K562 (cell line): Measurements from ENCODE around the gene ACTRT3. TPM values are rescaled to one million over a fixed set of nuclear protein-coding genes. Genes with fewer than 3 reads are reported as not detected.
A peak's percentile ranks its signal among the peaks of the same experiment; 100 is the strongest.

Experiments used
- ATAC-seq: fragments of 200-7000 bp; cut with Tn5 transposase; 3 replicates; pipeline ENCODE4 v1.9.1; 2020; ENCODE audit warnings: moderate library complexity
- BruUV-seq: library from RNA; stranded (reverse); fragments of 400-500 nt; replicated peaks from 2 replicates; lab custom pipeline; 2021; lab: Mats Ljungman, UMichigan
- CTCF ChIA-PET: fragments of 300-600 bp; formaldehyde crosslinking; extraction: SDS; loops from one replicate; lab custom pipeline; 2021; ENCODE audit warnings: low intra/inter-chr PET ratio; lab: Yijun Ruan, JAX
- POLR2A ChIA-PET: fragments of 300-600, 350-650 bp; sonication (Branson Sonifier 250); formaldehyde crosslinking; extraction: SDS; loops from one replicate; lab custom pipeline; 2021; ENCODE audit warnings: antibody characterized with exemption, inconsistent platforms; lab: Yijun Ruan, JAX
- DNase-seq, 4 experiments: peaks; one replicate each; pipeline versions ENCODE4 v3.0.0 to v3.0.0-alpha.2; 2011 to 2018; ENCODE audit warnings: low spot score in 3 of 4, mixed read lengths in 3 of 4; ENCODE audit errors: extremely low read depth in 1 of 4
- FAIRE-seq: peaks from 2 replicates; lab custom pipeline; 2011; peaks lifted over from hg19 to GRCh38; lab: Jason Lieb, UNC
- H2AFZ ChIP-seq: 2 replicates; pipeline ENCODE4 v1.6.0; 2011; ENCODE audit warnings: low read depth, low read length, control low read depth, inconsistent platforms
- H3K27ac ChIP-seq: fragments of 200-600 bp; 3 replicates; pipeline ENCODE4 v1.8.0; 2011; ENCODE audit warnings: low read depth, mild to moderate bottlenecking, control low read depth, inconsistent platforms, low read length, moderate library complexity, mixed read lengths; ENCODE audit errors: extremely low read depth
- H3K27me3 ChIP-seq, 2 experiments: fragments of 300-600 bp in 1 of 2; 2 replicates in 1 of 2; 3 replicates in 1 of 2; pipeline versions ENCODE4 v1.6.0 to v1.8.0; 2011; ENCODE audit warnings: inconsistent platforms in 2 of 2, low read length in 2 of 2, mild to moderate bottlenecking in 1 of 2, mixed read lengths in 1 of 2, moderate library complexity in 1 of 2; ENCODE audit not compliant: control insufficient read depth in 2 of 2, insufficient read depth in 2 of 2
- H3K36me3 ChIP-seq: fragments of 300-600 bp; 3 replicates; pipeline ENCODE4 v1.8.0; 2011; ENCODE audit warnings: mild to moderate bottlenecking, low read length, inconsistent platforms; ENCODE audit not compliant: control insufficient read depth, insufficient read depth
- H3K4me1 ChIP-seq, 2 experiments: fragments of 200-600 bp in 1 of 2; replicated peaks in 1 of 2; 2 replicates in 1 of 2; 3 replicates in 1 of 2; pipeline versions ENCODE4 v1.5.1 to v1.8.0; 2011; ENCODE audit warnings: inconsistent platforms in 2 of 2, low read length in 2 of 2, mild to moderate bottlenecking in 1 of 2, mixed read lengths in 1 of 2, moderate library complexity in 1 of 2; ENCODE audit not compliant: control insufficient read depth in 2 of 2, insufficient read depth in 2 of 2
- H3K4me2 ChIP-seq: 2 replicates; pipeline ENCODE4 v1.6.1; 2011; ENCODE audit warnings: low read length, control low read depth, inconsistent platforms, mixed read lengths; ENCODE audit not compliant: insufficient read depth
- H3K4me3 ChIP-seq: fragments of 200-600 bp; sonication (generic), shearing (Covaris generic); 2 replicates; pipeline ENCODE4 v1.5.1; 2016; ENCODE audit warnings: control low read depth, inconsistent platforms
- H3K79me2 ChIP-seq: fragments of 200-600 bp; 3 replicates; pipeline ENCODE4 v1.8.0; 2011; ENCODE audit warnings: low read length, inconsistent platforms; ENCODE audit not compliant: control insufficient read depth, insufficient read depth
- H3K9ac ChIP-seq, 2 experiments: 2 replicates each; pipeline versions ENCODE4 v1.6.0 to v1.6.1; 2011; ENCODE audit warnings: low read depth in 2 of 2, low read length in 2 of 2, control low read depth in 1 of 2, inconsistent platforms in 1 of 2, mild to moderate bottlenecking in 1 of 2, mixed read lengths in 1 of 2; ENCODE audit not compliant: insufficient read depth in 1 of 2
- H3K9me1 ChIP-seq: one replicate; pipeline ENCODE4 v1.6.0; 2011; ENCODE audit warnings: inconsistent platforms, mild to moderate bottlenecking, low read length, moderate library complexity; ENCODE audit not compliant: control insufficient read depth, insufficient read depth
- H3K9me3 ChIP-seq: replicated peaks from 2 replicates; pipeline ENCODE4 v1.5.1; 2011; ENCODE audit warnings: low read depth, low read length, inconsistent platforms; ENCODE audit not compliant: control insufficient read depth, insufficient read depth
- H4K20me1 ChIP-seq: replicated peaks from 2 replicates; pipeline ENCODE4 v1.6.1; 2011; ENCODE audit warnings: low read length, inconsistent platforms, mixed read lengths; ENCODE audit not compliant: control insufficient read depth, insufficient read depth
- AFF1 ChIP-seq, 2 experiments: fragments of 450-650 bp; IDR thresholded peaks; 2 replicates each; pipeline ENCODE4 v1.6.1; 2018; ENCODE audit warnings: mild to moderate bottlenecking in 2 of 2, low read depth in 1 of 2; ENCODE audit not compliant: partially characterized antibody in 2 of 2
- C11orf30 ChIP-seq: fragments of 450-650 bp; IDR thresholded peaks from 2 replicates; pipeline ENCODE4 v1.6.1; 2016; ENCODE audit warnings: low read depth, mild to moderate bottlenecking
- HNRNPL ChIP-seq: fragments of 200-400 bp; formaldehyde crosslinking; IDR thresholded peaks from 2 replicates; pipeline ENCODE4 v1.6.1; 2017; ENCODE audit warnings: low read depth, mild to moderate bottlenecking, low read length
- IRF1 ChIP-seq: sonication (generic); formaldehyde crosslinking; IDR thresholded peaks from 2 replicates; pipeline ENCODE4 v1.8.0; 2022; ENCODE audit warnings: missing genetic modification reagents, mild to moderate bottlenecking, borderline replicate concordance
- MAFF ChIP-seq: IDR thresholded peaks from 2 replicates; pipeline ENCODE4 v1.6.1; 2012; ENCODE audit warnings: low read length, improper control_type of control experiment
- MAFG ChIP-seq: fragments of 450-650 bp; conservative IDR thresholded peaks from 2 replicates; pipeline ENCODE4 v1.6.1; 2016; ENCODE audit warnings: missing genetic modification characterization, missing compliant biosample characterization
- NR2C1 ChIP-seq, 2 experiments: fragments of 450-650 bp; IDR thresholded peaks; 2 replicates each; pipeline ENCODE4 v1.6.1; 2017; ENCODE audit warnings: mild to moderate bottlenecking in 2 of 2, antibody characterized with exemption in 1 of 2, inconsistent platforms in 1 of 2, missing compliant biosample characterization in 1 of 2, missing genetic modification characterization in 1 of 2
- SIN3B ChIP-seq: fragments of 450-650 bp; IDR thresholded peaks from 2 replicates; pipeline ENCODE4 v1.6.1; 2017; ENCODE audit warnings: low read depth, mild to moderate bottlenecking, moderate library complexity
- SPI1 ChIP-seq: IDR thresholded peaks from 2 replicates; pipeline ENCODE4 v1.6.1; 2011; ENCODE audit warnings: low read depth, low read length, control low read depth, borderline replicate concordance
- ZNF133 ChIP-seq: fragments of 250-450 bp; sonication (Bioruptor Pico); IDR thresholded peaks from 2 replicates; pipeline ENCODE4 v1.4.0; 2020; ENCODE audit warnings: mild to moderate bottlenecking
- ZNF316 ChIP-seq: fragments of 450-650 bp; IDR thresholded peaks from 2 replicates; pipeline ENCODE4 v1.6.1; 2016
- ZNF384 ChIP-seq: IDR thresholded peaks from 2 replicates; pipeline ENCODE4 v1.6.1; 2012; ENCODE audit warnings: low read depth, low read length, improper control_type of control experiment
- WGBS: fragments of 100-300 bp; shearing (Covaris generic); methylation state at CpG from one replicate; pipeline ENCODE4 v1.1.6; 2016; ENCODE audit warnings: low coverage, mixed read lengths; ENCODE audit not compliant: insufficient coverage; ENCODE audit errors: missing lambda C conversion rate; 5-methylcytosine and 5-hydroxymethylcytosine counted together
- in situ Hi-C: fragments of 300-500 bp; cut with MboI; formaldehyde crosslinking; loops from 4 replicates; pipeline ENCODE4 v1.15.0; 2018; ENCODE audit warnings: inconsistent platforms, mixed read lengths
- intact Hi-C: fragments of 100-400 bp; cut with micrococcal nuclease; formaldehyde crosslinking; loops from 2 replicates; pipeline ENCODE4 v1.14.2; 2022
- polyA plus RNA-seq, 8 experiments: library from polyadenylated mRNA; depleted of rRNA in 4 of 8; stranded (reverse) in 5 of 8; unstranded in 3 of 8; fragments of >200 nt; fragmentation: Nextera tagmentation in 2 of 8; fragmentation: Illumina TruSeq in 1 of 8; extraction: Ambion mirVana in 2 of 8; extraction: Trizol in 1 of 8; gene quantifications; 2 replicates each; pipeline versions ENCODE4 v1.2.1 to v1.2.3, GENCODE V29; 2011 to 2014; ENCODE audit warnings: inconsistent platforms in 1 of 8, missing spikeins in 1 of 8
- total RNA-seq, 7 experiments: library from RNA; depleted of rRNA in 6 of 7; stranded (reverse); fragments of >200 nt in 6 of 7; fragmentation: Illumina TruSeq in 2 of 7; extraction: Trizol in 2 of 7; gene quantifications; 2 replicates each; pipeline versions ENCODE4 v1.2.1 to v1.2.3, GENCODE V29; 2011 to 2021; ENCODE audit warnings: low replicate concordance in 1 of 7

ACTRT3 gene
- total and polyA plus RNA-seq, 9 of the 15 experiments (the other 6 are each of a cell fraction or from before 2014, with no cell fraction given): 0.06 to 0.11 (median 0.07) TPM; not detected in 5

- no peaks in the 10 kb centered on the region; the same call in 1 of the 2 replicates for H3K9me3 ChIP-seq
- CTCF ChIA-PET: no interaction called here
These were observed 40.0 kb upstream of the ACTRT3 start for GRCh38 chr3:169809230-169809795.

GRCh38 chr3:169804681-169805080, 35.3 kb upstream of the ACTRT3 start:
- intact Hi-C loops (no loop called here), in situ Hi-C loops (no loop called here)
- no peak overlapping the region for H3K4me3 ChIP-seq
- H4K20me1 ChIP-seq: no peaks in the 10 kb centered on the region
- BruUV-seq: no TSS peak
- no peaks in the 10 kb centered on the region for H3K9me1 ChIP-seq
- no peaks in the 10 kb centered on the region for H3K9me3 ChIP-seq
- no peaks in the 10 kb centered on the region for H3K79me2 ChIP-seq
- CTCF ChIA-PET: no interaction called here
- no peak for FAIRE-seq
- no peaks in the 10 kb centered on the region for H3K27me3 ChIP-seq
- ATAC-seq: no peak
- no peak overlapping the region for H3K9ac ChIP-seq
- H2AFZ ChIP-seq: no peak overlapping the region
- no peak for DNase-seq
- WGBS: 51% methylated on average over 3 of the region's 3 CpGs
- H3K4me2 ChIP-seq: no peak overlapping the region
- POLR2A ChIA-PET: no interaction called here
- H3K36me3 ChIP-seq: no peaks in the 10 kb centered on the region
- H3K4me1 ChIP-seq: no peaks in the 10 kb centered on the region
- no peak overlapping the region for H3K27ac ChIP-seq
- TF ChIP-seq SIN3B (no peak), ZNF384 (no peak), NR2C1 (IDR thresholded peaks at IDR 0.05) (no peak), NR2C1 (tag; IDR thresholded peaks at IDR 0.05) (no peak), IRF1 (CRISPR knock-in tag) (no peak), MAFG (peak; percentile 71), MAFF (0 out of 2 replicates have a peak, but pooled peaks have one; percentile 16), ZNF133 (no peak), ZNF316 (peak; percentile 76), C11orf30 (peak; percentile 68), AFF1 (IDR thresholded peaks at IDR 0.05; ENCODE audit: low read depth in 1 of 2, partially characterized antibody in 2 of 2) (no peak)

More at GRCh38 chr3:169809230-169809795, 40.0 kb upstream of the ACTRT3 start:
- no peak overlapping the region for H3K27ac ChIP-seq
- ATAC-seq (no peak), DNase-seq (no peak), FAIRE-seq (no peak)
- H3K9ac ChIP-seq: no peak overlapping the region
- H2AFZ ChIP-seq: peak overlapping the region; percentile 62; the same call in 1 of the 2 replicates
- H3K4me1 ChIP-seq: no peaks in the 10 kb centered on the region; a peak in 1 of 5 replicates
- no peaks in the 10 kb centered on the region for H3K36me3 ChIP-seq
- in situ Hi-C loops: no loop called here
- H3K79me2 ChIP-seq: no peaks in the 10 kb centered on the region
- H3K27me3 ChIP-seq: no peaks in the 10 kb centered on the region
- no peaks in the 10 kb centered on the region for H3K9me1 ChIP-seq
- H3K4me2 ChIP-seq: no peak overlapping the region
- H4K20me1 ChIP-seq: no peaks in the 10 kb centered on the region
- no peak overlapping the region for H3K4me3 ChIP-seq
- intact Hi-C loops: no loop called here
- no TSS peak for BruUV-seq
- WGBS: 0% methylated on average over 2 of the region's 2 CpGs
- TF ChIP-seq HNRNPL (no peak), SPI1 (peak; percentile 68; the same call in 1 of the 2 replicates)
- POLR2A ChIA-PET: interaction anchor here (0.6 to 1.1 kb wide), 5 partner anchors 12 to 413 kb away, joined by 3 to 4 read pairs (median 3); partner anchors contain the start of gene PRKCI
